Ishikawa (cell line): Measurements from ENCODE around the gene RASA3.

Experiments used
- CEBPB ChIP-seq: IDR thresholded peaks from 2 replicates; pipeline ENCODE4 v1.6.1; 2012
- CREB1 ChIP-seq: IDR thresholded peaks from 2 replicates; pipeline ENCODE4 v1.6.1; 2012; ENCODE audit warnings: low read depth
- EGR1 ChIP-seq: IDR thresholded peaks from 2 replicates; pipeline ENCODE4 v1.6.1; 2012
- EP300 ChIP-seq: IDR thresholded peaks from 2 replicates; pipeline ENCODE4 v1.6.1; 2012; ENCODE audit warnings: borderline replicate concordance
- FOXM1 ChIP-seq: IDR thresholded peaks from 2 replicates; pipeline ENCODE4 v1.6.1; 2012; ENCODE audit warnings: low read depth, borderline replicate concordance
- MAX ChIP-seq: IDR thresholded peaks from 2 replicates; pipeline ENCODE4 v1.6.1; 2012
- NFIC ChIP-seq: IDR thresholded peaks from 2 replicates; pipeline ENCODE4 v1.6.1; 2012
- RAD21 ChIP-seq: IDR thresholded peaks from 2 replicates; pipeline ENCODE4 v1.6.1; 2012; ENCODE audit warnings: low read depth
- TAF1 ChIP-seq: IDR thresholded peaks from 2 replicates; pipeline ENCODE4 v1.6.1; 2012; ENCODE audit warnings: low read depth, mild to moderate bottlenecking
- TCF12 ChIP-seq: IDR thresholded peaks from 2 replicates; pipeline ENCODE4 v1.6.1; 2012; ENCODE audit warnings: low read depth
- TEAD4 ChIP-seq: IDR thresholded peaks from 2 replicates; pipeline ENCODE4 v1.6.1; 2012
- USF1 ChIP-seq: IDR thresholded peaks from 2 replicates; pipeline ENCODE4 v1.6.1; 2012
- YY1 ChIP-seq: IDR thresholded peaks from 2 replicates; pipeline ENCODE4 v1.6.1; 2012; ENCODE audit warnings: low read depth
- ZBTB7A ChIP-seq: IDR thresholded peaks from 2 replicates; pipeline ENCODE4 v1.6.1; 2012; ENCODE audit warnings: low read depth
- TF ChIP-seq, protein P1 (sequence below): IDR thresholded peaks from 2 replicates; pipeline ENCODE4 v1.6.1; 2012; ENCODE audit warnings: low read depth, mild to moderate bottlenecking

The RASA3 gene

DNA sequence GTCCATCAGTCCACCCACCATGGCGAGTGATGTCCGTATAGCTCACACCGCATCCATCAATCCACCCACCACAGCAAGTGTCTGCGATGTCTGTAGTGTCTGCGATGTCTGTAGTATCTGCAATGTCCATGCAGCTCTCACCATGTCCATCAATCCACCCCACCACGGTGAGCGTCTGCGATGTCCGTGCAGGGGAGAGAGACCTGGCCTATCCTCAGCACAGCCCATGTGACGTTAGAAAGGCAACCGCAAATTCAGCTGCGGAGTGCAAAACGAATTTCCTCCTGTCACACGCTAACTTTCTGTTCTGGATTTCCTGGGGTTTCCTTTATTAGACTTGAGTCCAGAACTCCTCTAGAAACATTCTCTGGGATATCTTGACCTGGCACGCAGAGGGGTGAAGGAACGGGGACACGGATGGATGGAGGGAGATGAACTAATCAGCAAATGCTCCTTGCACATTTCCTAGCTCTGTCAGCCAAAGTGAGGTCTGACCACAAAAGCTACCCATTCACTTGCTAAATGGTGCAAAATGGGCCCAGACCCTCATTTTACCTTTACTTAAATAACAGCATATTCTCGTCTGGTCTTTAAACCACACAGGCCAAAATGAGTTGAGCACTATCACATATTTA is 18.3 kb downstream of the RASA3 start:
- TF ChIP-seq RAD21 (no peak), ZBTB7A (no peak), TCF12 (no peak), CEBPB (no peak), EP300 (no peak), MAX (no peak), NFIC (no peak), USF1 (no peak), FOXM1 (no peak), TEAD4 (no peak), YY1 (no peak), EGR1 (no peak), CREB1 (no peak), TAF1 (no peak)
- TF ChIP-seq, protein P1, sequence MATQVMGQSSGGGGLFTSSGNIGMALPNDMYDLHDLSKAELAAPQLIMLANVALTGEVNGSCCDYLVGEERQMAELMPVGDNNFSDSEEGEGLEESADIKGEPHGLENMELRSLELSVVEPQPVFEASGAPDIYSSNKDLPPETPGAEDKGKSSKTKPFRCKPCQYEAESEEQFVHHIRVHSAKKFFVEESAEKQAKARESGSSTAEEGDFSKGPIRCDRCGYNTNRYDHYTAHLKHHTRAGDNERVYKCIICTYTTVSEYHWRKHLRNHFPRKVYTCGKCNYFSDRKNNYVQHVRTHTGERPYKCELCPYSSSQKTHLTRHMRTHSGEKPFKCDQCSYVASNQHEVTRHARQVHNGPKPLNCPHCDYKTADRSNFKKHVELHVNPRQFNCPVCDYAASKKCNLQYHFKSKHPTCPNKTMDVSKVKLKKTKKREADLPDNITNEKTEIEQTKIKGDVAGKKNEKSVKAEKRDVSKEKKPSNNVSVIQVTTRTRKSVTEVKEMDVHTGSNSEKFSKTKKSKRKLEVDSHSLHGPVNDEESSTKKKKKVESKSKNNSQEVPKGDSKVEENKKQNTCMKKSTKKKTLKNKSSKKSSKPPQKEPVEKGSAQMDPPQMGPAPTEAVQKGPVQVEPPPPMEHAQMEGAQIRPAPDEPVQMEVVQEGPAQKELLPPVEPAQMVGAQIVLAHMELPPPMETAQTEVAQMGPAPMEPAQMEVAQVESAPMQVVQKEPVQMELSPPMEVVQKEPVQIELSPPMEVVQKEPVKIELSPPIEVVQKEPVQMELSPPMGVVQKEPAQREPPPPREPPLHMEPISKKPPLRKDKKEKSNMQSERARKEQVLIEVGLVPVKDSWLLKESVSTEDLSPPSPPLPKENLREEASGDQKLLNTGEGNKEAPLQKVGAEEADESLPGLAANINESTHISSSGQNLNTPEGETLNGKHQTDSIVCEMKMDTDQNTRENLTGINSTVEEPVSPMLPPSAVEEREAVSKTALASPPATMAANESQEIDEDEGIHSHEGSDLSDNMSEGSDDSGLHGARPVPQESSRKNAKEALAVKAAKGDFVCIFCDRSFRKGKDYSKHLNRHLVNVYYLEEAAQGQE: no peak

DNA sequence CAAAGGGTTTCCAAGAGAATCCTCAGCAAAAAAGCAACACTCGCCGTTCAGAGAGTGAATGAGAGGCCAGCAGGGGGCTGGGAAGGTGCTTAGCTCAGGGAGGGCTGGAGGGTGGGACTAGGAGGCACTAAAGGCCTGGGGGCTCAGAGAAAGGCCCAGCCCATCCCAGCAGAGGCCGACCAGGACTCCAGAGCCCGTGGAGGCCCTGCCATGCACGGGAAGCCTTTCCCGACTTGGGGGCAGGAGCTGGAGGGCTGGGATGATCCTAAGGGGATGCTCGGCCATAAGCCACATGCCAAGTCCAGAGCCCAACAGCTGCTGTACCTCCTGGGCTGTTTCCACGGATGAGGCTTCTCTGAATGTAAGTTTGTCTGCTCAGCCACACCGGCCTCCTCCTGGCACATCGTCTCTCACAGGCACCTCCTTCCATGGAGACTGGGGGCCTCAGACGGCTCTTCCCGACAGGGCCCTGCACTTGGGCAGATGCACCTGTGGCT is 19.5 kb downstream of the RASA3 start:
- TF ChIP-seq, protein P1: no peak
- no peak for TF ChIP-seq EP300
- no peak for TF ChIP-seq YY1
- TF ChIP-seq RAD21: no peak
- TF ChIP-seq ZBTB7A: no peak
- TF ChIP-seq USF1: no peak
- no peak for TF ChIP-seq NFIC
- TF ChIP-seq EGR1: no peak

DNA sequence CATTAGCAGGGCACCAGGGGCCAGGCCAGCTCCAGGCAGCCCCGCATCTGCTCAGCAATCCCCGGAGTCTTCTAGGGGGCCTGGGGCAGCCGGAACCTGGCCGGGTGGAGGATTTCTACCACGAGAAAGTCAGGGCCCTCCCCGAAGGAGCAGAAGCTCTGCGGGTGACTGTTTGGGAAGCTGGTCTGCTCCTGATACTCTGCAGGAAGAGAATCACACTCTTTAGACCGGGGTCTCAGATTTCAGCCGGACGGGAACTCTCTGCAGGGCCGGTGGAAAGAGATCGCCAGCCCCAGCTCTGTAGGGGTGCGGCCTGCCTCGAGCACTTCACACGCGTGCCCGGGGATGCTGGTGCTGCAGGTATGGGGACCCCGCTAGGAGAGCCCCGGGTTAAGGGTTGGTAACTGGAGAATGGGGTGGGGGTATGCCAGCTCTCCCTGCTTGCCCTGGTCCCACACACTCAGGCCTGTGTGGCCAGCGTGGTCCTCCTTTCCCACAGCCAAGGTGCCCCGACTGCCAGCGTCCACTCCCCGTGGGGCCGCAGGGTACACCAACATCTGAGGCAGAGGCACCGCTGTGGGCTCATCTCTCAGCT is 20.1 kb downstream of the RASA3 start:
- TF ChIP-seq RAD21: no peak
- no peak for TF ChIP-seq USF1
- no peak for TF ChIP-seq ZBTB7A
- TF ChIP-seq TCF12: no peak
- TF ChIP-seq CEBPB: no peak
- TF ChIP-seq YY1: no peak

DNA sequence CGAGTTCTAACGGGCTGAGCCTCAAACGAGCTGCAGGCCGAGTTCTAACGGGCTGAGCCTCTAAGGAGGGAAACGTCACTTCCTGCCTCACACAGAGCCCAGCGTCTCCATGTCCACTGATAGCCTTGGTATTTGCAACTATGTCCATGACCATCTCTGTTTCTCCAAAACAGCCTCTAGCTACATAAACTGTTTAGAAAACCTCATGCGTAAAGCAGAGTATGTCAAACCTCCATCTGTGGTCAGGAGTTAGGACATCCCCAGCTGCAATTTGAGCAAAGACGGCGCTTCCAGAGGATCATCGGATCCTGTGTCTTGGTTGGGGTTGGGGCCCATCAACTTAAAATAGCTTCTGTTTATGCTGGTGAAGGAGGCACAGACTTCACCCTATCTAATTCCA is 20.8 kb downstream of the RASA3 start:
- TF ChIP-seq MAX (no peak), USF1 (no peak), FOXM1 (no peak), EGR1 (no peak), EP300 (no peak), CREB1 (no peak), TCF12 (no peak), TAF1 (no peak), YY1 (no peak), CEBPB (no peak), NFIC (no peak)
- TF ChIP-seq, protein P1: no peak
